GM18508 (cell line): ENCODE results near the gene USP47.
"Not testable (repeated sequence)": the region's sequence is repeated elsewhere in the genome, so short reads cannot be mapped to it uniquely, and the experiment has no call there.

Source experiments
- ATAC-seq: cut with Tn5 transposase; IDR thresholded peaks from one replicate; pipeline ENCODE4 v1.9.1; 2021; ENCODE audit warnings: moderate number of reproducible peaks; ENCODE audit not compliant: insufficient read depth, unreplicated experiment

USP47 gene

DNA sequence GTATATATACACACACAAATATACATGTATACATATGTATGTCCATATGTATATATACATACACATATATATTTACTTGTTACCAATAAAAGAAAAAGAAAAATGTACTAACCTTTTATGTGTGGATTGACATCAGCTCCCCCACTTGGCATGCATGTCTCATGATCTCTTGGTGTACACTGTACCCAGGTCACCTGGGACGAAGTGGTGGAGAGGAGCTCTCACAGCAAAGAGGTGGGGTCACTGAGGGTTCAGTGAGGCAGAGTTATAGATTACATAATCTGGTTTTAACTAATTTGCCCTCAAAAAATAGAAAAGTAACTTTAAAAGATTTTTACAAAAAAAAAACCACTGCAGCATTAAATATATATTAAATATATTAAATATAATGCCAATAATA lies 15.5 kb upstream of the USP47 start:
- no peak for ATAC-seq

DNA sequence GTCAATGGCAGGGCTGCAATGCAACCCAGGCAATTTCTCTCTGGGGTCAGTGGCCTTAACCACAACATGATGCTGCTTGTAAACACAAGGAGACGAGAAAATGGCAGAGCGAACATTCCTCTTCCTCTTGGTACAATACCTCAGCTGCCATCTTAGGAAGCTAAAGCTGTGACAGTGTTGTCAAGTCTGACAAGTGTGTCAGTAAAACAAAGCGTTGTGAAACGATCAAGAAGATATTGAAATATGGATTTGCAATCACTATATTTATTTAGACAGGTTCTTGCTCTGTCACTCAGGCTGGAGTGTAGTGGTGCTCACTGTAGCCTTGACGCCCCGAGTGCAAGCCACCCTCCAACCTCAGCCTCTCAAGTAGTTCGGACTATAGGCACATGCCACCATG lies 14.5 kb upstream of the USP47 start:
- ATAC-seq = no peak

DNA sequence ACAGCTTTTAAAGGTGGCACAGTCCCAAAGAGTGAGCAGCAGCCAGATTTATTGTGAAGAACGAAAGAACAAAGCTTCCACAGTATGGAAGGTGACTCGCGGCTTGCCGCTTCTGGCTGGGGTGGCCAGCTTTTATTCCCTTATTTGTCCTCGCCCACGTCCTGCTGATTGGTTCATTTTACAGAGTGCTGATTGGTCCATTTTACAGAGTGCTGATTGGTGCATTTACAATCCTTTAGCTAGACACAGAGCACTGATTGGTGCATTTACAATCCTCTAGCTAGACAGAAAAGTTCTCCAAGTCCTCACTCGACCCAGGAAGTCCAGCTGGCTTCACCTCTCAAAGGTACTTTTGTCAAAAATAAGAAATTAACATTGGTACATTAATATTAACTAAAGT lies 10.4 kb upstream of the USP47 start:
- ATAC-seq = not testable (repeated sequence)

DNA sequence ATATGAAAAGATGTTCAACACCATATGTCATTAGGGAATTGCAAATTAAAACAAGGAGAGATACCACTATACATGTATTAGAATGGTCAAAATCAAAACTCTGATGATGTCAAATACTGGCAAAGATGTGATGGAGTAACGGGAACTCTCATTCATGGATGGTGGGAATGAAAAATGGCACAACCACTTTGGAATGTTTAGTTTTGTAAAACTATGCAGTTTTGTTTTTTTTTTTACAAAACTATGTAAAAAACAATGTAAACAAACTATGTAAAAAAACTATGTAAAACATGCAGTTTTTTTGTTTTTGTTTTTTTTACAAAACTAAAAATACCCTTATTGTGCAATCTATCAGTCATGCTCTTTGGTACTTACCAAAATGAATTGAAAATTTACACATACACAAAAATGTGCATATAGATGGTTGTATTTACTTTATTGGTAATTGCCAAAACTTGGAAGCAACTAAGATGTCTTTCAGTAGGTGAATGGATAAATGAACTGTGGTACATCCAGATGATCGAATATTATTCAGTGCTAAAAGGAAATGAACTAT lies 5.0 kb upstream of the USP47 start:
- ATAC-seq = no peak

DNA sequence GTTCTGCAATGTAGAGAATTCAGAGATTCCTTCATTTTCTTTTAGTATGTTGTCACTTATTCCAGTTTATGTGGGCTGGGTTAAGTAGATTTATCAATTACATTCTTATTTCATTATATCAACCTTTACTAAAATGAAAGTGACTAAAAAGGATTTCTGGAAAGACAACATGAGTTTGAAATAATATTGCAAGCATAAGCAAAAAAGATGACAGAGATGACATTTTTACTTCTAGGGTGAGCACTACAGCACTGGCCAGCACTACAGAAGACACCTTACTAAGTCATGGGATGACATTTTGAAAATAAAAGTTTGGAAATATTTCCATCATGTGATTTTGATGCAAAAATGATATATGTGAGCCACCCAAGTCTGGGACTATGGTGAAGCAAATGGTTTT lies 2.1 kb upstream of the USP47 start:
- no peak for ATAC-seq

- ATAC-seq = no peak
These were observed 553 bp upstream of the USP47 start for GRCh38 chr11:11841116-11841722.

DNA sequence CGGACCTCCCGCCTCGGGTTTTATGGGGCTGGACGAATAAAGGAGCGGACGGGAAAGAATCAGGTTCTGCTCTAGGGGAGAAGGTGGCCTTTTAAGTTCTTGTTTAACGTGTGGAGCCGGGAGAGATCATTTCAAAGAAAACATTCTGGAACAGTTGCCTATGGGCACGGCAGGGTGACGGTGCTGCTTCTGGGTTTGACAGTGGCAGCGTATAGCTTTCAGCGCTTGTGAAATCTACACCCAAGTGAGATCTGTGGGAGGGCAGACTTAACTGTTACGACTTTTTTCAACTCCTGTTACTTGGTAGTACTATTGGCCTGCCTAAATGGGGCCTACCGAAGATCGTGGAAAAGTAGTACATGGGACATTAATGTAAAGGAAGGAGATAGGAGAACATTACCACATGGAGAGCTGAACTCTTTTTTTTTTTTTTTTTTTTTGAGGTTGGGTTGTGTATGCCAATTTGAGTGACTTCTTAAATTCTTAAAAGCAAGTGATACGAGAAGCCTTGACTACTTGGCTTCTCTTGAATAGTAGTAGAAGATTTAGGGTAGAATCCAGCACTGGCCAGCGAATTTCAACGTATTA lies 743 bp downstream of the USP47 start:
- ATAC-seq = no peak

- ATAC-seq = no peak
These were observed 1.4 kb downstream of the USP47 start for GRCh38 chr11:11843211-11843621.

DNA sequence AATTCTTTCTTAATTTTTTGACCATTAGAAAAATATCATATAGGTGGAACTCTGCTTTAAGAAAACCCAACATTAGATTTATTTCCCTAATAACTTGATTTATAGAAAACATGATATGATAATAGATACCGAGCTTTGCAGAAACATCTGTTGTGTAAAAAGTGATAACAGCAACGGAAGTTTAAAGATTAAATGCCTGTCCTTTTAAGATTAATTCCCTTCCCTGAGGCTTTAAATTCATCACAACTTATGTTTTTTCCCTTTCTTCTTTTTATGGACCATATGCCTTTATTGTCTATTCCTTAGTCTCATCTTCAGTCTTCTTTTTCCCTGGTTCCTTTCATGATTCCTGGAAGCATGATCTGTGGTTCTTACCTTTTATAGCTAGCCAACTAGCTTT lies 1.9 kb downstream of the USP47 start:
- no peak for ATAC-seq

GRCh38 chr11:11844272-11844671 lies 2.5 kb downstream of the USP47 start:
- no peak for ATAC-seq

GRCh38 chr11:11845071-11845470 lies 3.3 kb downstream of the USP47 start:
- ATAC-seq = no peak

- ATAC-seq = no peak
These were observed 3.8 kb downstream of the USP47 start for GRCh38 chr11:11845551-11845950.

DNA sequence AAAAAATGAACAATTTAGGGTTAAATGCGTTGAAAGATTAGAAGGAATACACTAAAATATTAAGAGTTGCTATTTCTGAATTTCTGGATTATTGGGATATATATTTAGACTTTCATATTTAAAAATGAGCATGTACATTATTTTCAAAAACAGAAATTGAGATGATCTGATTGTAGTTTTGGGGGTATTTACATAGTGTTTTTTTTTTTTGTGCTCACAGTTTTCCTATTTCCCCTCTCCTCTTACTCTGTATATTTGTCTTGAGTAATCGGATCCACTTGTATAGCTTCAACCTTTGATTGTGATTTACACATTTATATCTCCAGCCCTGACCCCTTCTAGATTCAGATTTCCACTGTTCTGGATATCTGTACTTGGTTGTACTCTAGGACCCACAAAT lies 5.3 kb downstream of the USP47 start:
- no peak for ATAC-seq

DNA sequence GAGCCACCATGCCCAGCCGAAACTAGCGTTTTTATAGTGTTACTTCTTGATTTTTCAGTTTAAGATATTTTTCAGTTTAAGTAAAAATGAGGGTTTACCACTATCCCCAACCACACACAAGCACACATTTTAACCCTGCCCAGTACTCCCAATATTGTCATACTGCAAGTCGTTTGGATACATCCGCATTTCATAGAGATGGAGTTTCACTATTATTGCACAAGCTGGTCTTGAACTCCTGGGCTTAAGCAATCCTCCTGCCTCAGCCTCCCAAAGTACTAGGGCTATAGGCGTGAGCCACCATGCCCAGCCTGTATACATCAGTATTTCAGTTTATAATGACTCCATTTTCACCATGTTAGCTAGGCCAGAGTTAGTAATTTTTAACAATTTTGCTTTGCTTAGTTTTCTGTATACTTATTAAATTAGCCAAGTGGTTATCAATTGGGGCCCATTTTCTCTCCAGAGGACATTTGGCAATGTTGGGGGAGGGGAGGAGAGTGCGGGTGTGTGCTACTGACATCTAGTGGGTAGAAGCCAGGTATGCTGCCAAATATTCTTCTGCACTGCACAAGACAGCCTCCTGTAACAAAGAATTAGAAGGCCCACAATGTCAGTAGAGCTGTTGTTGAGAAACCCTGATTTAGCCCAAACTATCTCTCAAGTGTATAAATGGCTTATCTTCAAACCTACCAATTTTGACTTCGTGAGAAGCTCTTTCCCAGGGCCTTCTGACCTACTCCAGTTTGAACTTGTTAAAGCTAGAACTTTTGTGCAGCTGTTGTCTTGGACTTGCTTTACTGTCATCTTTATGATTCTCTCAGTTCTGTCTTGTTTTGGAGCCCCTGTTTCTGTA lies 7.3 kb downstream of the USP47 start:
- peak; percentile 54 for ATAC-seq

DNA sequence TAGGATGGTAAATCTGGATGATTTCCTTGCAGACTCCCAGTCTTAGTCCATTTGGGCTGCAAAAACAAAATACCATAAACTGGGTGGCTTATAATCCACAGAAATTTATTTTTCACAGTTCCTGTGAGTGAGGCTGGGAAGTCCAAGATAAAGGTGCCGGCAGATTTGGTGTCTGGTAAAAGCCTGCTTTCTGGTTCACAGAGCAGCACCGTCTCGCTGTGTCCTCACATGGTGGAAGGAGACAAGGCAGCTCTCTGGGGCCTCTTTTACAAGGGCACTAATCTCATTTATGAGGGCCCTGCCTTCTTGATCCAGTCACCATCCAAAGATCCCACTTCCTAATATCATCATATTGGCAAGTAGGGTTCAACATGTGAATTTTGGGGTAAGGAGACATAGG lies 8.9 kb downstream of the USP47 start:
- ATAC-seq = no peak

DNA sequence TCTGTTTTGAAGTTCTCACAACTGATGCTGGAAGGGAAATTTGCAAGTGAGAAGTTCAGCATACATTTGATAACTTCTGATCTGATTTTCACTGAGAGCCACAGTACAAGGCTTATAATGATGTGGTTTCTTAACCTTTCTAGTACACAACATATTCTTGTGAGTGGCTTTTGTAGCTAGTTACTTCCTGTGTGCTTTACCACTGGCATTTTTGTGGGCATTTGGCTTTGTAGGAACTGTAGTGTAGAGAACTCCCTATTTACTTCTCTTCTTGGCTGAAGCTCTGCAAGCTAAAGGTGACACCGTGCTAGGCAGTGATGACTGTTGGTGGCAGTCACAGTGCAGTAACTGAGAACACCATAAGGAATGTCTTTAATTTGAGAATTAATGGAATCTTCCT lies 14.9 kb downstream of the USP47 start:
- ATAC-seq = no peak

DNA sequence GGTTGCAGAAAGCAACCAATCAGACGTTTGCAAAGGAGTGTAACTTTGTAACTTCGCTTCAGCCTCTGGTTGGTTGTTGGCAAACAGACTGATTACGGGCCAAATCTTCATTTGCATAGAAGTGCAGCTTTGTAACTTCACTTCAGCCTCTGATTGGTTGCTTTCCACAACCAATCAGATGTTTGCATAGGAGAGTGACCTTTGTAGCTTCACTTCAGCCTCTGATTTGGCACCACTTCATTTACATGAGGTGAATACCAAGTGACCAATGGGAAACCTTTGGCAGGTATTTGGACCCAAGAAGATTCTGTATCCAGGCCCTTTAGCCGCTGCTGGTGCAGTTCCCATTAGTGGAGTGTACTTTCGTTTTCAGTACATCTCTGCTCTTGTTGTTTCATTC lies 16.0 kb downstream of the USP47 start:
- ATAC-seq = no peak

DNA sequence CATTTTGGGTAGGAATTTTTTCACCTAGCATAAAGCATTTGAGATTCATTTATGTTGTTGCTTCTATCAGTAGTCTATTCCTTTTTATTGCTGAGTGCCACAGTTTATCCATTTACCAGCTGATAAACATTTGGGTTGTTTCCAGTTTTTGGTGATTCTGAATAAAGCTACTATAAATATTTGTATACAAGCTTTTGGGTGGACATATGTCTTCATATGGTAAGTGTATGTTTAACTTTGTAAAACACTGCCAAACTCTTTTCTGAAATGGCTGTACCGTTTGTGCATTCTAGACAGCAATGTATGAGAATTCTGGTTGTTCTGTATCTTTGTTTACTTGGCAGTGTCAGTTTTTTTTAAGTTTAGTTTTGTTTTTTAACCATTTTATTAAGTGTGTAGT lies 16.9 kb downstream of the USP47 start:
- no peak for ATAC-seq

DNA sequence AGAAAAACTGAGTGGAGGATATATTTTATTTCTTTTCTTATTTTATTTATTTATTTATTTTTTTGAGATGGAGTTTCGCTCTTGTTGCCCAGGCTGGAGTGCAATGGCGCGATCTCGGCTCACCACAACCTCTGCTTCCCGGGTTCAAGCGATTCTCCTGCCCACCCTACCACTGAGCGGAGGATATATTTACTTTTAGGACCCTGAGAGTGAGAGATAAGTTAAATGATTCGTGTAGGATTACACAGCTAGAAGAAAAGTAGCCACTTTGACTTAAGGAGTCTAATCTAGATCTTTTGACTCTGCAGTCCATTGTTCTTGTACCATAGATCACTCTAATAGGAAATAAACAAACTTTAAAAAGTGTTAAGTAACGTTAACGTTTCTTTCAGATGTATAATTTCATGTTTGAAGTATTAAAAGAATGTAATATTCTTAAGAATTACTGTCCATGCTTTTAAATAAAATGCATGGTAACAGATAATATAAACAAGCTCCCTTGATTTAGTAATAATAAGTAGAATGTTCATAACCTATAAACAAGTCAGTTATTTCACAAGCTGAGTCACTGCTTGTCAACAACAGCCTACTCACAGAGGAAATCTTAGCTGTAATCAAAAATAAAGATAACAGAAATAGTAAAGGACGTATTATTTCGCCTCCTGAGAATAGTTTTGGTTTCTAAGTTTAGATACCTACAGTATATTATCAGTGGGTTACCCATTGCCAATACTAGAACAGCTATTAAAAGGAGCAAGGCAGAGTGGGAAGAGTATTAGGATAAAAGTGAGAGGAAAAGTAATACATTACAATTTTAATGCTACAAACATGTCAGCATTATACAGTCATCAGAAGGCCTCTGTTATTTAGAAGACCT lies 18.6 kb downstream of the USP47 start:
- no peak for ATAC-seq

GRCh38 chr11:11862999-11863398 lies 21.2 kb downstream of the USP47 start:
- ATAC-seq = no peak
